Measurements from ENCODE around the gene GRIP2. TPM values are rescaled to one million over a fixed set of nuclear protein-coding genes. Genes with fewer than 3 reads are reported as not detected.

The GRIP2 gene
- total RNA-seq, 1 experiment from 2014 or later, result not detected

GRCh38 chr3:14497321-14497720 lies 42.8 kb downstream of the GRIP2 start:
- H3K4me2 ChIP-seq (ENCODE audit: low read depth, low read length, poor library complexity, severe bottlenecking), result no peak overlapping the region

GRCh38 chr3:14496351-14496750 lies 43.8 kb downstream of the GRIP2 start:
- Histone ChIP-seq H3K4me3 (ENCODE audit: low read length) (no peak overlapping the region), H3K36me3 (ENCODE audit: insufficient read depth, low read length) (no peaks in the 10 kb centered on the region), H3K9me2 (replicated peaks; ENCODE audit: insufficient read depth, low read length) (no peaks in the 10 kb centered on the region), H3K79me2 (ENCODE audit: low read length) (no peaks in the 10 kb centered on the region), H3K4me2 (ENCODE audit: low read depth, low read length, poor library complexity, severe bottlenecking) (no peak overlapping the region), H3K27me3 (ENCODE audit: low read length) (no peaks in the 10 kb centered on the region), H3K9ac (ENCODE audit: low read length) (no peak overlapping the region), H2AFZ (ENCODE audit: low read length) (no peak overlapping the region), H3K4me1 (ENCODE audit: low read length) (no peaks in the 10 kb centered on the region), H4K20me1 (ENCODE audit: insufficient read depth, low read depth, low read length) (0 out of 2 replicates have a peak, but pooled peaks cover 5% of the 10 kb centered on the region), H3K9me3 (ENCODE audit: low read length) (no peaks in the 10 kb centered on the region), H3K27ac (ENCODE audit: low read length) (no peak overlapping the region)
- DNase-seq, result no peak

More at GRCh38 chr3:14497321-14497720, 42.8 kb downstream of the GRIP2 start:
- no peak overlapping the region for H3K27ac ChIP-seq (ENCODE audit: low read length)
- H3K9me2 ChIP-seq (replicated peaks; ENCODE audit: insufficient read depth, low read length), result no peaks in the 10 kb centered on the region
- H3K4me1 ChIP-seq (ENCODE audit: low read length), result no peaks in the 10 kb centered on the region
- no peaks in the 10 kb centered on the region for H3K27me3 ChIP-seq (ENCODE audit: low read length)
- no peaks in the 10 kb centered on the region for H3K79me2 ChIP-seq (ENCODE audit: low read length)
- no peak overlapping the region for H3K4me3 ChIP-seq (ENCODE audit: low read length)
- no peak overlapping the region for H3K9ac ChIP-seq (ENCODE audit: low read length)
- H2AFZ ChIP-seq (ENCODE audit: low read length), result no peak overlapping the region
- no peak for DNase-seq
- H3K36me3 ChIP-seq (ENCODE audit: insufficient read depth, low read length), result no peaks in the 10 kb centered on the region
- H3K9me3 ChIP-seq (ENCODE audit: low read length), result no peaks in the 10 kb centered on the region
- H4K20me1 ChIP-seq (ENCODE audit: insufficient read depth, low read depth, low read length), result 0 out of 2 replicates have a peak, but pooled peaks cover 5% of the 10 kb centered on the region

- Histone ChIP-seq H3K9me2 (replicated peaks; ENCODE audit: insufficient read depth, low read length) (no peaks in the 10 kb centered on the region), H3K9me3 (ENCODE audit: low read length) (no peaks in the 10 kb centered on the region), H4K20me1 (ENCODE audit: insufficient read depth, low read depth, low read length) (0 out of 2 replicates have a peak, but pooled peaks cover 5% of the 10 kb centered on the region), H3K27ac (ENCODE audit: low read length) (no peak overlapping the region), H2AFZ (ENCODE audit: low read length) (no peak overlapping the region), H3K4me2 (ENCODE audit: low read depth, low read length, poor library complexity, severe bottlenecking) (no peak overlapping the region), H3K36me3 (ENCODE audit: insufficient read depth, low read length) (no peaks in the 10 kb centered on the region), H3K4me1 (ENCODE audit: low read length) (no peaks in the 10 kb centered on the region), H3K4me3 (ENCODE audit: low read length) (no peak overlapping the region), H3K79me2 (ENCODE audit: low read length) (no peaks in the 10 kb centered on the region), H3K9ac (ENCODE audit: low read length) (no peak overlapping the region), H3K27me3 (ENCODE audit: low read length) (no peaks in the 10 kb centered on the region)
- no peak for DNase-seq
Measured at GRCh38 chr3:14494973-14495300, 45.2 kb downstream of the GRIP2 start.

- Histone ChIP-seq H2AFZ (ENCODE audit: low read length) (no peak overlapping the region), H3K27ac (ENCODE audit: low read length) (no peak overlapping the region), H3K79me2 (ENCODE audit: low read length) (no peaks in the 10 kb centered on the region), H3K36me3 (ENCODE audit: insufficient read depth, low read length) (no peaks in the 10 kb centered on the region), H3K4me3 (ENCODE audit: low read length) (no peak overlapping the region), H3K9me3 (ENCODE audit: low read length) (no peaks in the 10 kb centered on the region), H3K4me1 (ENCODE audit: low read length) (no peaks in the 10 kb centered on the region), H3K9me2 (replicated peaks; ENCODE audit: insufficient read depth, low read length) (no peaks in the 10 kb centered on the region), H3K4me2 (ENCODE audit: low read depth, low read length, poor library complexity, severe bottlenecking) (no peak overlapping the region), H4K20me1 (ENCODE audit: insufficient read depth, low read depth, low read length) (0 out of 2 replicates have a peak, but pooled peaks cover 7% of the 10 kb centered on the region), H3K9ac (ENCODE audit: low read length) (no peak overlapping the region), H3K27me3 (ENCODE audit: low read length) (no peaks in the 10 kb centered on the region)
- DNase-seq, result no peak
Measured at GRCh38 chr3:14494279-14494972, 45.7 kb downstream of the GRIP2 start.

GRCh38 chr3:14492948-14493881 lies 46.9 kb downstream of the GRIP2 start:
- H3K4me3 ChIP-seq (ENCODE audit: low read length), result no peak overlapping the region
- 0 out of 2 replicates have a peak, but pooled peaks cover 8% of the 10 kb centered on the region for H4K20me1 ChIP-seq (ENCODE audit: insufficient read depth, low read depth, low read length)
- H2AFZ ChIP-seq (ENCODE audit: low read length), result no peak overlapping the region
- no peaks in the 10 kb centered on the region for H3K79me2 ChIP-seq (ENCODE audit: low read length)
- no peaks in the 10 kb centered on the region for H3K4me1 ChIP-seq (ENCODE audit: low read length)
- H3K4me2 ChIP-seq (ENCODE audit: low read depth, low read length, poor library complexity, severe bottlenecking), result no peak overlapping the region
- H3K9me3 ChIP-seq (ENCODE audit: low read length), result no peaks in the 10 kb centered on the region
- H3K9ac ChIP-seq (ENCODE audit: low read length), result no peak overlapping the region
- no peak overlapping the region for H3K27ac ChIP-seq (ENCODE audit: low read length)
- no peaks in the 10 kb centered on the region for H3K9me2 ChIP-seq (replicated peaks; ENCODE audit: insufficient read depth, low read length)
- H3K27me3 ChIP-seq (ENCODE audit: low read length), result no peaks in the 10 kb centered on the region
- no peaks in the 10 kb centered on the region for H3K36me3 ChIP-seq (ENCODE audit: insufficient read depth, low read length)
- no peak for DNase-seq

GRCh38 chr3:14491396-14492190 lies 48.5 kb downstream of the GRIP2 start:
- Histone ChIP-seq H3K9me3 (ENCODE audit: low read length) (no peaks in the 10 kb centered on the region), H3K27ac (ENCODE audit: low read length) (no peak overlapping the region), H3K9ac (ENCODE audit: low read length) (no peak overlapping the region), H4K20me1 (ENCODE audit: insufficient read depth, low read depth, low read length) (0 out of 2 replicates have a peak, but pooled peaks cover 8% of the 10 kb centered on the region), H3K4me3 (ENCODE audit: low read length) (no peak overlapping the region), H3K36me3 (ENCODE audit: insufficient read depth, low read length) (peaks cover 6% of the 10 kb centered on the region; the same call in 1 of the 2 replicates), H3K9me2 (replicated peaks; ENCODE audit: insufficient read depth, low read length) (no peaks in the 10 kb centered on the region), H2AFZ (ENCODE audit: low read length) (no peak overlapping the region), H3K79me2 (ENCODE audit: low read length) (no peaks in the 10 kb centered on the region), H3K27me3 (ENCODE audit: low read length) (no peaks in the 10 kb centered on the region), H3K4me1 (ENCODE audit: low read length) (no peaks in the 10 kb centered on the region), H3K4me2 (ENCODE audit: low read depth, low read length, poor library complexity, severe bottlenecking) (no peak overlapping the region)
- DNase-seq, result no peak

- Histone ChIP-seq H4K20me1 (ENCODE audit: insufficient read depth, low read depth, low read length) (0 out of 2 replicates have a peak, but pooled peaks cover 8% of the 10 kb centered on the region), H3K27me3 (ENCODE audit: low read length) (no peaks in the 10 kb centered on the region), H3K9me3 (ENCODE audit: low read length) (no peaks in the 10 kb centered on the region), H3K4me3 (ENCODE audit: low read length) (no peak overlapping the region), H3K4me1 (ENCODE audit: low read length) (no peaks in the 10 kb centered on the region), H2AFZ (ENCODE audit: low read length) (no peak overlapping the region), H3K27ac (ENCODE audit: low read length) (no peak overlapping the region), H3K36me3 (ENCODE audit: insufficient read depth, low read length) (peaks cover 6% of the 10 kb centered on the region; the same call in 1 of the 2 replicates), H3K79me2 (ENCODE audit: low read length) (no peaks in the 10 kb centered on the region), H3K4me2 (ENCODE audit: low read depth, low read length, poor library complexity, severe bottlenecking) (no peak overlapping the region), H3K9ac (ENCODE audit: low read length) (no peak overlapping the region), H3K9me2 (replicated peaks; ENCODE audit: insufficient read depth, low read length) (no peaks in the 10 kb centered on the region)
- DNase-seq, result no peak
Measured at GRCh38 chr3:14490831-14491230, 49.3 kb downstream of the GRIP2 start.
